A673 (cell line): ENCODE measurements around the gene TMX2.

Source experiments
- EZH2 ChIP-seq: fragments of 200-600 bp; sonication (generic); IDR thresholded peaks from 2 replicates; pipeline ENCODE4 v1.6.1; 2017; ENCODE audit warnings: borderline replicate concordance, low read depth, mild to moderate bottlenecking, mixed read lengths, antibody characterized with exemption, low read length; ENCODE audit not compliant: poor library complexity, severe bottlenecking
- TF ChIP-seq, protein P1 (sequence below): fragments of 300-800, 200-600 bp; sonication (generic); conservative IDR thresholded peaks from 2 replicates; pipeline ENCODE4 v1.5.1; 2017; ENCODE audit warnings: low read depth, mild to moderate bottlenecking, antibody characterized with exemption, low read length, moderate library complexity, mixed read lengths

DNA sequence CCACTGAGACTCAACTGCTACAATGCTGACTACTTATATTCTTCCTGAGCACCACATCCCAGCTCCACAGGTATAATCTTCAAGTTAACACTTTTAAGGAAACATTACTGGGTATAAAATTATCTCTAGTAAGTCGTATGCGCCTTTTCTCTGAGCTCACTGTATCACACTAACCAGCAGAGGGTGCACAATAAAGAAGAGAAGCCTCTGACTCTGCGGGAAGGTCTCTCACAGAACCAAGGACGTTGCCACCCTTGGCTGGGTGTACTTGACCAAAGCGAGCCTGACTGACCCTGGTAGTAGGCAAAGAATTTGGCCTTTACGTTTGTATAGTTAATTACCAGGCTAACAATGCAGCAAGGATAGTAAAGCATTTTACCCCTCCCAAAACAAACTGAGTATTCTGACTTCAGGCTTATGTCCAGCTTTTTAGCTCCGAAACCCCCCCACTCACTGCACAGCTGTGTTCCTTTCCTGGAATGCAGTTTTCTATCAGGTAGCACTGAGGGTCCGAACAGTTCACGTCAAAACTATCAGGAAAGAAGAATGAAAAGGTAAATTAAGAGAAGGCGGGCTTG, 39.4 kb downstream of the TMX2 start, which contains the start of gene BTBD18:
- TF ChIP-seq, protein P1, sequence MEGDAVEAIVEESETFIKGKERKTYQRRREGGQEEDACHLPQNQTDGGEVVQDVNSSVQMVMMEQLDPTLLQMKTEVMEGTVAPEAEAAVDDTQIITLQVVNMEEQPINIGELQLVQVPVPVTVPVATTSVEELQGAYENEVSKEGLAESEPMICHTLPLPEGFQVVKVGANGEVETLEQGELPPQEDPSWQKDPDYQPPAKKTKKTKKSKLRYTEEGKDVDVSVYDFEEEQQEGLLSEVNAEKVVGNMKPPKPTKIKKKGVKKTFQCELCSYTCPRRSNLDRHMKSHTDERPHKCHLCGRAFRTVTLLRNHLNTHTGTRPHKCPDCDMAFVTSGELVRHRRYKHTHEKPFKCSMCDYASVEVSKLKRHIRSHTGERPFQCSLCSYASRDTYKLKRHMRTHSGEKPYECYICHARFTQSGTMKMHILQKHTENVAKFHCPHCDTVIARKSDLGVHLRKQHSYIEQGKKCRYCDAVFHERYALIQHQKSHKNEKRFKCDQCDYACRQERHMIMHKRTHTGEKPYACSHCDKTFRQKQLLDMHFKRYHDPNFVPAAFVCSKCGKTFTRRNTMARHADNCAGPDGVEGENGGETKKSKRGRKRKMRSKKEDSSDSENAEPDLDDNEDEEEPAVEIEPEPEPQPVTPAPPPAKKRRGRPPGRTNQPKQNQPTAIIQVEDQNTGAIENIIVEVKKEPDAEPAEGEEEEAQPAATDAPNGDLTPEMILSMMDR: peak; percentile 75
- no peak for TF ChIP-seq EZH2
